Measurements from ENCODE around the gene C10orf88.

The C10orf88 gene

GRCh38 chr10:122984708-122985107 is 30.7 kb upstream of the C10orf88 start:
- no peak for TF ChIP-seq CTCF (IDR thresholded peaks at IDR 0.05; ENCODE audit: insufficient read depth, low read depth, low read length, missing control alignments)
- H3K4me3 ChIP-seq (ENCODE audit: low read length): no peak overlapping the region
- no peak for DNase-seq (ENCODE audit: low read depth)

- no peak for DNase-seq (ENCODE audit: low read depth)
- H3K4me3 ChIP-seq (ENCODE audit: low read length): no peak overlapping the region
- TF ChIP-seq CTCF (IDR thresholded peaks at IDR 0.05; ENCODE audit: insufficient read depth, low read depth, low read length, missing control alignments): no peak
Observed at GRCh38 chr10:122983898-122984297, 29.9 kb upstream of the C10orf88 start.

- DNase-seq (ENCODE audit: low read depth): peak; percentile 37
- peak; percentile 44 for TF ChIP-seq CTCF (IDR thresholded peaks at IDR 0.05; ENCODE audit: insufficient read depth, low read depth, low read length, missing control alignments)
- peak overlapping the region; percentile 75 for H3K4me3 ChIP-seq (ENCODE audit: low read length)
Observed at GRCh38 chr10:122981066-122981464, 27.0 kb upstream of the C10orf88 start.

- peak; percentile 93 for DNase-seq (ENCODE audit: low read depth)
- H3K4me3 ChIP-seq (ENCODE audit: low read length): peak within 1 kb of the TSS; percentile 75
- TF ChIP-seq CTCF (IDR thresholded peaks at IDR 0.05; ENCODE audit: insufficient read depth, low read depth, low read length, missing control alignments): peak; percentile 92
Observed at GRCh38 chr10:122980209-122981065, 26.4 kb upstream of the C10orf88 start, which contains the start of gene PSTK. PSTK (plus strand) TSS chr10:122980401; CDS start chr10:122980480, 79 bp downstream.

- DNase-seq (ENCODE audit: low read depth): no peak
- TF ChIP-seq CTCF (IDR thresholded peaks at IDR 0.05; ENCODE audit: insufficient read depth, low read depth, low read length, missing control alignments): no peak
- no peak overlapping the region for H3K4me3 ChIP-seq (ENCODE audit: low read length)
Observed at GRCh38 chr10:122974543-122975064, 20.6 kb upstream of the C10orf88 start.

- H3K4me3 ChIP-seq (ENCODE audit: low read length): no peak overlapping the region
- no peak for DNase-seq (ENCODE audit: low read depth)
- TF ChIP-seq CTCF (IDR thresholded peaks at IDR 0.05; ENCODE audit: insufficient read depth, low read depth, low read length, missing control alignments): no peak
Observed at GRCh38 chr10:122974023-122974422, 20.0 kb upstream of the C10orf88 start.

All from epithelial cell of esophagus (primary cell).